ENCODE results near the gene PRDX4. TPM values are rescaled to one million over a fixed set of nuclear protein-coding genes. Genes with fewer than 3 reads are reported as not detected.

Gene PRDX4
- polyA plus RNA-seq, 1 experiment = 345 TPM

DNA sequence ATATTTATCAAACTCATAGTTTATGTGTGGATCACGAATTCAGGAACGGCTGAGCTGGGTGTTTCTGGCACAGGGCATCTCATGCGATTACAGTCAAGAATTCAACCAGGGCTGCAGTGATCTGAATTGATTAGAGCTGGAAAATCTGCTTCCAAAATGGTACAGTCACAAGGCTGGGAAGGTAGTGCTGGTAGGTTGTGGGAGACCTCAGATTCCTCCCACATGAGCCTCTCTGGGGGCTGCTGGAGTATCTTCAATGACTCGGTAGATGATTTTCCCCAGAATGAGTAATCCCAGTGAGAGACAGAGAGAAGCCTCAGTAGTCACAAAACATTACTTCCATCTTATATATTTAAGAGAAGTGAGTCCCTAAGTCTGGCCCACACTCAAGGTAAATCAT is 36.2 kb upstream of the PRDX4 start:
- Histone ChIP-seq H3K27me3 (ENCODE audit: control insufficient read depth, insufficient read depth, low read length) (no peaks in the 10 kb centered on the region), H3K4me3 (ENCODE audit: low read depth, low read length) (no peak overlapping the region), H3K27ac (ENCODE audit: low read depth, low read length) (no peak overlapping the region), H3K9me3 (ENCODE audit: control insufficient read depth, insufficient read depth, low read length) (no peaks in the 10 kb centered on the region)
- ChIA-PET POLR2A (no interaction called here), CTCF (no interaction called here)
- no peak for DNase-seq (ENCODE audit: low read depth, low spot score)
- TF ChIP-seq CTCF (IDR thresholded peaks at IDR 0.05; ENCODE audit: low read depth, low read length) = no peak

GRCh38 chrX:23633834-23634580 is 33.3 kb upstream of the PRDX4 start:
- CTCF ChIA-PET = interaction anchor here (0.6 kb wide), 4 partner anchors 76 to 1645 kb away, joined by 3 to 6 read pairs (median 3); no protein-coding TSS in a partner anchor
- DNase-seq (ENCODE audit: low read depth, low spot score) = no peak
- Histone ChIP-seq H3K27ac (ENCODE audit: low read depth, low read length) (no peak overlapping the region), H3K4me3 (ENCODE audit: low read depth, low read length) (no peak overlapping the region), H3K9me3 (ENCODE audit: control insufficient read depth, insufficient read depth, low read length) (no peaks in the 10 kb centered on the region), H3K27me3 (ENCODE audit: control insufficient read depth, insufficient read depth, low read length) (no peaks in the 10 kb centered on the region)
- POLR2A ChIA-PET = no interaction called here
- TF ChIP-seq CTCF (IDR thresholded peaks at IDR 0.05; ENCODE audit: low read depth, low read length) = no peak

GRCh38 chrX:23637187-23637586 is 30.1 kb upstream of the PRDX4 start:
- TF ChIP-seq CTCF (IDR thresholded peaks at IDR 0.05; ENCODE audit: low read depth, low read length) = no peak

DNA sequence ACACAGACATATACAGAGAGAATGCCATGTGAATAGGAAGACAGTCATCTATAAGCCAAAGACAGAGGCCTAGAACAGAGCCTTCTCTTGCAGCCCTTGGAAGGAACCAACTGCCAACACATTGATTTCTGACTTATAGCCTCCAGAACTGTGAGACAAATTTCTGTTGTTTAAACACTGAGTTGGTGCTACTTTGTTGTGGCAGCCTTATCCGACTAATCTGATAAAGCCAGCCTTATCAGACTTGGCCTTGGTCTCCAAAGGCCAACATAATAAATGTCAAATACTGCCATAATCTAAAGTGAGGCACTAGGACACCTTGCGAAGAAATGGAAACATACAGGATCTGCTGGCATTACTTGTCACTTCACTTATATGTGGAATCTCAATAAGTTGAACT is 24.3 kb upstream of the PRDX4 start:
- no peaks in the 10 kb centered on the region for H3K9me3 ChIP-seq (ENCODE audit: control insufficient read depth, insufficient read depth, low read length)
- ChIA-PET POLR2A (no interaction called here), CTCF (no interaction called here)

More at GRCh38 chrX:23637187-23637586, 30.1 kb upstream of the PRDX4 start:
- no peak for DNase-seq (ENCODE audit: low read depth, low spot score)
- POLR2A ChIA-PET = no interaction called here
- CTCF ChIA-PET = no interaction called here
- no peak overlapping the region for H3K27ac ChIP-seq (ENCODE audit: low read depth, low read length)
- H3K4me3 ChIP-seq (ENCODE audit: low read depth, low read length) = no peak overlapping the region
- no peaks in the 10 kb centered on the region for H3K9me3 ChIP-seq (ENCODE audit: control insufficient read depth, insufficient read depth, low read length)
- H3K27me3 ChIP-seq (ENCODE audit: control insufficient read depth, insufficient read depth, low read length) = no peaks in the 10 kb centered on the region

More for the DNA sequence above, 24.3 kb upstream of the PRDX4 start:
- DNase-seq (ENCODE audit: low read depth, low spot score) = no peak
- no peak overlapping the region for H3K27ac ChIP-seq (ENCODE audit: low read depth, low read length)
- no peaks in the 10 kb centered on the region for H3K27me3 ChIP-seq (ENCODE audit: control insufficient read depth, insufficient read depth, low read length)
- no peak overlapping the region for H3K4me3 ChIP-seq (ENCODE audit: low read depth, low read length)
- no peak for TF ChIP-seq CTCF (IDR thresholded peaks at IDR 0.05; ENCODE audit: low read depth, low read length)

All from AG04450 (cell line).